Neural cell (in vitro differentiated cells): Measurements from ENCODE around the gene CPNE5.

Experiments
- EZH2 ChIP-seq: fragments of 200-600, 300-800 bp; shearing (Covaris generic), sonication (generic); IDR thresholded peaks from 2 replicates; pipeline ENCODE4 v1.6.1; 2014; ENCODE audit warnings: antibody characterized with exemption, low read length, borderline replicate concordance, mild to moderate bottlenecking; ENCODE audit not compliant: insufficient read depth, poor library complexity, severe bottlenecking
- POLR2AphosphoS5 ChIP-seq: IDR thresholded peaks from 2 replicates; pipeline ENCODE4 v1.6.1; 2012
- TF ChIP-seq, protein P1 (sequence below): fragments of 450-650 bp; IDR thresholded peaks from 2 replicates; pipeline ENCODE4 v1.5.1; 2014; ENCODE audit warnings: antibody characterized with exemption, mild to moderate bottlenecking, moderate library complexity; ENCODE audit not compliant: poor library complexity, severe bottlenecking
- TF ChIP-seq, protein P2 (sequence below): IDR thresholded peaks from 2 replicates; pipeline ENCODE4 v1.6.1; 2012; ENCODE audit warnings: borderline replicate concordance

DNA sequence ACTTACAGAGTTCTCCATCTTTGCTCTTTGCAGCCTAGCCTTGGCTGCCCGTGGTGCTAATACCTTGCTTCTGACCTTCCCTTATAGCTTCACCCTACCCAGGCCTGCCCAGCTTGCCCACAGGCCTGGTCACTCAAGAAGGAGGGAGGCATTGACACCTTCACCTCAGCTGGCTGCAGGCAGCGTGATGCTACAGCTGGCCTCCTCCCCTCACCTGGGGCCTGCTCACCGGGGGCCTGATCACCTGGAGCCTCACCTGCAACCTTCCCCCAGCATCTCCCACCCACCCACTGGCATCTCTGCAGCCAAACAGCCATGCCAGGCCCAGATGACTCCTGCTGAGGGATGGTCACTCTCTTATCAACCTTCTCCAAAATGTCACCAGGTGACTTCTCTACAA lies 40.4 kb downstream of the CPNE5 start:
- TF ChIP-seq EZH2: no peak
- TF ChIP-seq, protein P1, sequence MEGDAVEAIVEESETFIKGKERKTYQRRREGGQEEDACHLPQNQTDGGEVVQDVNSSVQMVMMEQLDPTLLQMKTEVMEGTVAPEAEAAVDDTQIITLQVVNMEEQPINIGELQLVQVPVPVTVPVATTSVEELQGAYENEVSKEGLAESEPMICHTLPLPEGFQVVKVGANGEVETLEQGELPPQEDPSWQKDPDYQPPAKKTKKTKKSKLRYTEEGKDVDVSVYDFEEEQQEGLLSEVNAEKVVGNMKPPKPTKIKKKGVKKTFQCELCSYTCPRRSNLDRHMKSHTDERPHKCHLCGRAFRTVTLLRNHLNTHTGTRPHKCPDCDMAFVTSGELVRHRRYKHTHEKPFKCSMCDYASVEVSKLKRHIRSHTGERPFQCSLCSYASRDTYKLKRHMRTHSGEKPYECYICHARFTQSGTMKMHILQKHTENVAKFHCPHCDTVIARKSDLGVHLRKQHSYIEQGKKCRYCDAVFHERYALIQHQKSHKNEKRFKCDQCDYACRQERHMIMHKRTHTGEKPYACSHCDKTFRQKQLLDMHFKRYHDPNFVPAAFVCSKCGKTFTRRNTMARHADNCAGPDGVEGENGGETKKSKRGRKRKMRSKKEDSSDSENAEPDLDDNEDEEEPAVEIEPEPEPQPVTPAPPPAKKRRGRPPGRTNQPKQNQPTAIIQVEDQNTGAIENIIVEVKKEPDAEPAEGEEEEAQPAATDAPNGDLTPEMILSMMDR: no peak
- TF ChIP-seq, protein P2, sequence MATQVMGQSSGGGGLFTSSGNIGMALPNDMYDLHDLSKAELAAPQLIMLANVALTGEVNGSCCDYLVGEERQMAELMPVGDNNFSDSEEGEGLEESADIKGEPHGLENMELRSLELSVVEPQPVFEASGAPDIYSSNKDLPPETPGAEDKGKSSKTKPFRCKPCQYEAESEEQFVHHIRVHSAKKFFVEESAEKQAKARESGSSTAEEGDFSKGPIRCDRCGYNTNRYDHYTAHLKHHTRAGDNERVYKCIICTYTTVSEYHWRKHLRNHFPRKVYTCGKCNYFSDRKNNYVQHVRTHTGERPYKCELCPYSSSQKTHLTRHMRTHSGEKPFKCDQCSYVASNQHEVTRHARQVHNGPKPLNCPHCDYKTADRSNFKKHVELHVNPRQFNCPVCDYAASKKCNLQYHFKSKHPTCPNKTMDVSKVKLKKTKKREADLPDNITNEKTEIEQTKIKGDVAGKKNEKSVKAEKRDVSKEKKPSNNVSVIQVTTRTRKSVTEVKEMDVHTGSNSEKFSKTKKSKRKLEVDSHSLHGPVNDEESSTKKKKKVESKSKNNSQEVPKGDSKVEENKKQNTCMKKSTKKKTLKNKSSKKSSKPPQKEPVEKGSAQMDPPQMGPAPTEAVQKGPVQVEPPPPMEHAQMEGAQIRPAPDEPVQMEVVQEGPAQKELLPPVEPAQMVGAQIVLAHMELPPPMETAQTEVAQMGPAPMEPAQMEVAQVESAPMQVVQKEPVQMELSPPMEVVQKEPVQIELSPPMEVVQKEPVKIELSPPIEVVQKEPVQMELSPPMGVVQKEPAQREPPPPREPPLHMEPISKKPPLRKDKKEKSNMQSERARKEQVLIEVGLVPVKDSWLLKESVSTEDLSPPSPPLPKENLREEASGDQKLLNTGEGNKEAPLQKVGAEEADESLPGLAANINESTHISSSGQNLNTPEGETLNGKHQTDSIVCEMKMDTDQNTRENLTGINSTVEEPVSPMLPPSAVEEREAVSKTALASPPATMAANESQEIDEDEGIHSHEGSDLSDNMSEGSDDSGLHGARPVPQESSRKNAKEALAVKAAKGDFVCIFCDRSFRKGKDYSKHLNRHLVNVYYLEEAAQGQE: no peak
- no peak for TF ChIP-seq POLR2AphosphoS5
